Stimulated activated CD4-positive, alpha-beta T cell treated with anti-CD3 and anti-CD28 coated beads, Interleukin-12 subunit alpha, Interleukin-12 subunit beta, amount 100 ng/mL, for 48 hours (primary cell): ENCODE results near the gene PEX3.

Experiments
- DNase-seq, 3 donors: peaks; one replicate each; pipeline ENCODE4 v3.0.0-alpha.2; 2020; ENCODE audit warnings: low read depth in 2 of 3, low spot score in 1 of 3

PEX3 gene

DNA sequence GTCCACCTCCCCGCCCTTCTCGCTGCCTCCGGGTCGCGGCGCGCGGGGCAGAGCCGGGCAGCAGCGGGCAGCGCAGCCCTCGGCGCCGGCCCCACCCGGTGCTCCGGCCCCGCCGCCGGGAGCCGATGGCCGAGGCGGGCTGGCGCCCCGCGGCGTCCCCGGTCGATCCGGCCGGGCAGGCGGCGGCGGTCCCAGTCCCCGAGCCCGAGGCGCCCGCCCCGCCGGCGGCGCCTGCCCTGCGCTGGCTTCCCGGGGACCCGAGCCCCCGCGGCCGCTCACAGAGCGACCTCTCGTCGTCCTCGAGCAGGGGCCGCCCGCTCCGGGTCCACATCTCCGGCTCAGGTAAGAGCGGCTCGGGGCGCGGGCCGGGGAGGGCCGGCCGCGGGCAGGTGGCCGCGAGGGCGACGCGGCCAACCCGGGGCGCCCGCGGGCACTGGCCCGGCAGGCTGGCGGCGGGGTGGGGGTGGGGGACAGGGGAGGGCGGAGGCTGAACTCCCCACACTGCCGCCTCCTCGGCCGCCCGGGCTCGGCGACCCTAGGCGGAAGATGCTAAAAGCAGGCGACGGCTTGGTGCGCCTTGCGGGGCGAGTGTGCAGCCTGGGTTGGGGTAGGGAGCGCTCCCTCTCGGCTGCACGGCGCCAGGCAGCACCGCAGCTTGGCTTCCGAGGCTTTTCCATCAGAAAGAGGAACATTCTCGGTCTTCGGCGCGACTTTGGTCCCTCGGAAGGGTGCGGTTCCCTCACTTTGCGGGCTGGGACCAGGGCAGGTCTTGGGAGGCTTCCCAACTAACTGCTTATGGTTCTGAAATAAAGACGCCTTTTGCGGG lies 86.5 kb downstream of the PEX3 start:
- peak; percentile 35 to 55 (median 40) for DNase-seq

DNA sequence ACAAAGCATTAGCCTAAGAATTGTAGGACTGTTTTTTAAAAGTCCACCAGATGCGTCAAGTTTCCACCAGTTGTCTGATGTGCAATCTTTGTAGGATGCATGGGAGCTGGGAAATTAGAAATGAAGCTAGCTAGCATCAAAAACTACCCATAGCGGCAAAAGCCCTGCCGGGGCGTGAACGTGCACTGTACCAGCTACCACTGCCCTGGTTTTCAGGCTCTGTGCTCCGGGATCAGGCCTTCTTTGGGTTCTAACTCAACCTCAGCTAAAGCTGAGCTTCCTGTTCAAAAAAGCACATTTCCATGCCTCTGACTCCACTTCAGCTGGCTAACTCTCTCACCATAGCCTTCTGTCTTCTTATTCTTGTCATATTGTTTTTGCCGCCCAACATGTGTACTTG lies 87.8 kb downstream of the PEX3 start:
- no peak for DNase-seq

DNA sequence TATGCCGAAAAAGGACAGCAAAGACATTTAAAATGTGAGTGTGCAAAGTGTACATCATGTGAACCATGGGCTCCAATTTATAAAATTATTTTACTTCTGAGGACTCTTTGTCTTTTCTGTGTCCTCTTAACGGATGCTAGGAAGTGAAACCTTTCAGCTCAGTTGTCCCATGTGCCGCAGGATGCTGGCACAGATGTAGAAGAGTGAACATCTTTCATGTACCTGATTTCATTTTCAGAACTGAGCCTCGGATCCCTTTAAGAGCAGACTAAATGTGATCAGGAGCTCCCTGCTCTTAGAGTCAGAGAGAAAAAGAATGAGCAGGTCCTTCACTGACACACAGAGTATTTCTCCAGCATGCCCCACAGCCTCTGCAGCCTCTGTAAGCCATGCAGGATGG lies 88.5 kb downstream of the PEX3 start:
- DNase-seq: no peak

DNA sequence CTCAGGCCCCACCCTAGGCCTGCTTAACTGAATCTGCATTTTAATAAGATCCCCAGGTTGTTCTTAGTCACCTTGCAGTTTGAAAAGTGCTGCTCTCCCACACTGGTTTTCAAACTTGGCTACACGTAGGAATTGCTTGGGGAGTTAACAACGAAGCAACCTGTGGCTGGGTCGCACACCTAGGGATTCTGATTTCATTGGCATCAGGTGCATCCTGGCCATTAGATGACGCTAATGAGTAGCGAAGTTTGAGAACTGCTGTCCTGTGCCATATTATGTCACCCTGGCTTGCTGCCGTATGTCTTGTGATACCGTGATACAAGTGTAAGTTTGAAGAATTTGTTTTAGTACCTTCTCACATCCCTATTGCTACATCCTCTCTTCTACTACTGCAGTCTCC lies 89.1 kb downstream of the PEX3 start:
- no peak for DNase-seq

DNA sequence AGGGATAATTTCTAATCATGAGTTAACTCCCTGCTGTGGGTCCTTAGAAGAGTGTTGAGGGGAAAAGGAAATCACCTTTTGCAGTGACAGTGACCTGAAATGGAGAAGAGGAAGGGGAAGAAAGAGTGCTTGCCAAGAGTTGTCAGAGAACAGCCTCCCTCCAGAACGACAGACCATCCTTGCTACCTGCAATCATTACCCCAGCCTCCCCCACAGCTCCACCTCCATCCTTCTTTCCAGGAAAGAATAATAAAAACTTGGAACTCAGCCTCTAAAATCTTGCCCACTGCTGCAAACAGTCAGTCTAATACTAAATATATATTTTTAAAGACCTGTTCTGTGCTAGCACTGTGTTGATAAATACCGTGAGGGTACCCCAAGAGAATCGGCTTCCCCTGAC lies 89.6 kb downstream of the PEX3 start:
- no peak for DNase-seq
